Activated CD8-positive, alpha-beta T cell treated with anti-CD3 and anti-CD28 coated beads for 36 hours (primary cell): ENCODE measurements around the gene CIZ1. TPM values are rescaled to one million over a fixed set of nuclear protein-coding genes. Genes with fewer than 3 reads are reported as not detected.
A peak's percentile ranks its signal among the peaks of the same experiment; 100 is the strongest.

Experiments used
- ATAC-seq: fragments of 200-7000 bp; cut with Tn5 transposase; one replicate; pipeline ENCODE4 v1.10.0; 2021; ENCODE audit warnings: mild to moderate bottlenecking, moderate library complexity
- CTCF ChIA-PET: fragments of 350-600 bp; sonication (Branson Sonifier 250); formaldehyde crosslinking; loops from one replicate; lab custom pipeline; 2021; ENCODE audit warnings: antibody characterized with exemption; lab: Charles Lee
- POLR2A ChIA-PET: fragments of 350-600 bp; sonication (Branson Sonifier 250); formaldehyde crosslinking; loops from one replicate; lab custom pipeline; 2021; ENCODE audit warnings: antibody characterized with exemption; lab: Charles Lee
- DNase-seq: peaks from one replicate; pipeline ENCODE4 v3.0.0-alpha.2; 2020
- H3K27ac Mint-ChIP-seq: one replicate; pipeline ENCODE4 v1.8.0; 2021; ENCODE audit warnings: mild to moderate bottlenecking, mixed read lengths
- H3K27me3 Mint-ChIP-seq: one replicate; pipeline ENCODE4 v1.8.0; 2021; ENCODE audit warnings: mixed read lengths
- H3K36me3 Mint-ChIP-seq: one replicate; pipeline ENCODE4 v1.8.0; 2021; ENCODE audit warnings: low read depth, mixed read lengths
- H3K4me1 Mint-ChIP-seq: one replicate; pipeline ENCODE4 v1.8.0; 2021; ENCODE audit warnings: low read depth, mixed read lengths
- H3K4me3 Mint-ChIP-seq: one replicate; pipeline ENCODE4 v1.8.0; 2021; ENCODE audit warnings: mild to moderate bottlenecking, moderate library complexity, mixed read lengths
- H3K9me3 Mint-ChIP-seq: one replicate; pipeline ENCODE4 v1.8.0; 2021; ENCODE audit warnings: mixed read lengths
- CTCF ChIP-seq: fragments of 200-600 bp; IDR thresholded peaks from one replicate; pipeline ENCODE4 v1.8.0; 2022; ENCODE audit warnings: antibody characterized with exemption, mild to moderate bottlenecking
- intact Hi-C: fragments of 100-400 bp; cut with micrococcal nuclease; formaldehyde crosslinking; loops from one replicate; pipeline ENCODE4 v1.10.0; 2022
- total RNA-seq, 2 experiments: library from RNA; stranded (reverse); gene quantifications; one replicate each; pipeline ENCODE4 v1.2.3, GENCODE V29; 2021

CIZ1 gene
- total RNA-seq, 2 experiments from 2014 or later = 75.7 to 77.1 TPM

GRCh38 chr9:128203024-128203706 lies 11.8 kb upstream of the CIZ1 start, which contains the start of gene DNM1:
Gene DNM1, plus strand, starts transcription at chr9:128203379. Its CDS starts 92 bp downstream, at chr9:128203471.
- intact Hi-C loops = no loop called here
- POLR2A ChIA-PET = interaction anchor here (1.9 kb wide), 1 partner anchor 12 kb away, joined by 8 read pairs; the partner anchor contains the start of gene CIZ1
- no peaks in the 10 kb centered on the region for H3K36me3 Mint-ChIP-seq
- H3K4me1 Mint-ChIP-seq = peaks cover 18% of the 10 kb centered on the region
- H3K27me3 Mint-ChIP-seq = peaks cover 9% of the 10 kb centered on the region
- CTCF ChIA-PET = interaction anchor here (0.7 to 1.1 kb wide), 6 partner anchors 9 to 158 kb away, joined by 3 to 6 read pairs (median 4); partner anchors contain the start of gene BBLN
- peak within 1 kb of the TSS; percentile 77 for H3K27ac Mint-ChIP-seq
- peak; percentile 95 for TF ChIP-seq CTCF
- H3K4me3 Mint-ChIP-seq = peak within 1 kb of the TSS; percentile 62
- H3K9me3 Mint-ChIP-seq = no peaks in the 10 kb centered on the region
- peak; percentile 94 for ATAC-seq
- DNase-seq = peak; percentile 66

GRCh38 chr9:128202648-128203023 lies 11.3 kb upstream of the CIZ1 start:
- peak overlapping the region; percentile 62 for H3K4me3 Mint-ChIP-seq
- TF ChIP-seq CTCF = no peak
- H3K9me3 Mint-ChIP-seq = no peaks in the 10 kb centered on the region
- ChIA-PET CTCF (no interaction called here), POLR2A (no interaction called here)
- H3K4me1 Mint-ChIP-seq = peaks cover 18% of the 10 kb centered on the region
- H3K27ac Mint-ChIP-seq = peak overlapping the region; percentile 77
- DNase-seq (no peak), ATAC-seq (no peak)
- H3K36me3 Mint-ChIP-seq = no peaks in the 10 kb centered on the region
- H3K27me3 Mint-ChIP-seq = peaks cover 9% of the 10 kb centered on the region
- intact Hi-C loops = no loop called here

- Mint-ChIP-seq H3K27ac (peak overlapping the region; percentile 77), H3K36me3 (no peaks in the 10 kb centered on the region), H3K27me3 (peaks cover 9% of the 10 kb centered on the region), H3K4me1 (peaks cover 18% of the 10 kb centered on the region), H3K4me3 (no peak overlapping the region), H3K9me3 (no peaks in the 10 kb centered on the region)
- ATAC-seq (peak; percentile 37), DNase-seq (peak; percentile 24)
- intact Hi-C loops = no loop called here
- ChIA-PET POLR2A (interaction anchor here (2.7 kb wide), 1 partner anchor 11 kb away, joined by 8 read pairs; the partner anchor contains the start of gene CIZ1), CTCF (interaction anchor here (1.3 kb wide), 1 partner anchor 11 kb away, joined by 4 read pairs; the partner anchor contains the start of gene CIZ1)
- no peak for TF ChIP-seq CTCF
Measured at GRCh38 chr9:128201441-128202369, 10.3 kb upstream of the CIZ1 start.

GRCh38 chr9:128193469-128194096 lies 2.2 kb upstream of the CIZ1 start:
- TF ChIP-seq CTCF = no peak
- Mint-ChIP-seq H3K36me3 (peaks cover 14% of the 10 kb centered on the region), H3K27ac (no peak overlapping the region), H3K4me3 (no peak overlapping the region), H3K4me1 (peaks cover 30% of the 10 kb centered on the region), H3K9me3 (no peaks in the 10 kb centered on the region), H3K27me3 (no peaks in the 10 kb centered on the region)
- ATAC-seq (no peak), DNase-seq (no peak)
- CTCF ChIA-PET = interaction anchor here (1.0 to 2.1 kb wide), 8 partner anchors 10 to 103 kb away, joined by 3 to 6 read pairs (median 4); partner anchors contain the start of genes DNM1, GOLGA2 and SWI5
- intact Hi-C loops = no loop called here
- POLR2A ChIA-PET = interaction anchor here (0.9 kb wide), 1 partner anchor 33 kb away, joined by 3 read pairs; the partner anchor contains the start of gene BBLN
